HG02759 (cell line): ENCODE results near the gene UPK3B.
"Not testable (repeated sequence)": the region's sequence is repeated elsewhere in the genome, so short reads cannot be mapped to it uniquely, and the experiment has no call there.

Experiments
- ATAC-seq: cut with Tn5 transposase; IDR thresholded peaks from one replicate; pipeline ENCODE4 v1.9.1; 2021; ENCODE audit warnings: mild to moderate bottlenecking, moderate library complexity; ENCODE audit not compliant: unreplicated experiment

UPK3B gene

GRCh38 chr7:76509931-76510877 is at the start of gene UPK3B:
TSS of gene UPK3B (plus strand) at chr7:76510552. CDS start at chr7:76510653, 101 bp downstream.
- no peak for ATAC-seq

GRCh38 chr7:76460767-76461166 is 49.6 kb upstream of the UPK3B start:
- ATAC-seq: not testable (repeated sequence)

- peak; percentile 98 for ATAC-seq
These were observed 48.8 kb upstream of the UPK3B start, which contains the start of gene DTX2 for GRCh38 chr7:76461464-76462101. TSS of gene DTX2 (plus strand) at chr7:76461709. CDS start at chr7:76480510, 18,801 bp downstream.

GRCh38 chr7:76462271-76462882 is 48.0 kb upstream of the UPK3B start:
- ATAC-seq: not testable (repeated sequence)

GRCh38 chr7:76464959-76465358 is 45.4 kb upstream of the UPK3B start:
- ATAC-seq: not testable (repeated sequence)

GRCh38 chr7:76465950-76466349 is 44.4 kb upstream of the UPK3B start:
- ATAC-seq: not testable (repeated sequence)

- peak; percentile 51 for ATAC-seq
These were observed 42.5 kb upstream of the UPK3B start for GRCh38 chr7:76467743-76468404.

- not testable (repeated sequence) for ATAC-seq
These were observed 38.7 kb upstream of the UPK3B start for GRCh38 chr7:76471556-76472221.

GRCh38 chr7:76473097-76473496 is 37.3 kb upstream of the UPK3B start:
- ATAC-seq: not testable (repeated sequence)

GRCh38 chr7:76476280-76476679 is 34.1 kb upstream of the UPK3B start:
- ATAC-seq: not testable (repeated sequence)

- ATAC-seq: not testable (repeated sequence)
These were observed 33.4 kb upstream of the UPK3B start for GRCh38 chr7:76476742-76477474.

- peak; percentile 48 for ATAC-seq
These were observed 30.7 kb upstream of the UPK3B start for GRCh38 chr7:76479628-76480027.

- ATAC-seq: not testable (repeated sequence)
These were observed 29.7 kb upstream of the UPK3B start for GRCh38 chr7:76480403-76481253.

GRCh38 chr7:76482660-76483059 is 27.7 kb upstream of the UPK3B start:
- not testable (repeated sequence) for ATAC-seq

- ATAC-seq: not testable (repeated sequence)
These were observed 27.3 kb upstream of the UPK3B start for GRCh38 chr7:76483081-76483480.

GRCh38 chr7:76484456-76484855 is 25.9 kb upstream of the UPK3B start:
- ATAC-seq: not testable (repeated sequence)

GRCh38 chr7:76485822-76486610 is 24.3 kb upstream of the UPK3B start:
- peak; percentile 21 for ATAC-seq

GRCh38 chr7:76486618-76487017 is 23.7 kb upstream of the UPK3B start:
- ATAC-seq: peak; percentile 99
